HG03457 (cell line): ENCODE measurements around the gene MORN2.
"Not testable (repeated sequence)": the region's sequence is repeated elsewhere in the genome, so short reads cannot be mapped to it uniquely, and the experiment has no call there.

ENCODE experiments used
- ATAC-seq: cut with Tn5 transposase; IDR thresholded peaks from one replicate; pipeline ENCODE4 v1.9.1; 2021; ENCODE audit warnings: moderate number of reproducible peaks; ENCODE audit not compliant: unreplicated experiment

MORN2 gene

GRCh38 chr2:38875576-38876367, at the start of gene MORN2, which contains the start of gene DHX57:
TSS of gene MORN2 (plus strand) at chr2:38875976.
TSS of gene DHX57 (minus strand) at chr2:38875934. CDS start at chr2:38868405, 7,529 bp downstream.
- peak; percentile 100 for ATAC-seq

- not testable (repeated sequence) for ATAC-seq
These were observed 48.1 kb upstream of the MORN2 start for GRCh38 chr2:38827539-38828145.

GRCh38 chr2:38828460-38828859, 47.3 kb upstream of the MORN2 start:
- ATAC-seq, result no peak

GRCh38 chr2:38829971-38830370, 45.8 kb upstream of the MORN2 start:
- no peak for ATAC-seq

GRCh38 chr2:38830526-38831159, 45.1 kb upstream of the MORN2 start:
- no peak for ATAC-seq

- no peak for ATAC-seq
These were observed 40.7 kb upstream of the MORN2 start for GRCh38 chr2:38835015-38835601.

- ATAC-seq, result peak; percentile 92
These were observed 39.8 kb upstream of the MORN2 start for GRCh38 chr2:38835990-38836389.

GRCh38 chr2:38836791-38837190, 39.0 kb upstream of the MORN2 start:
- no peak for ATAC-seq

- peak; percentile 63 for ATAC-seq
These were observed 25.7 kb upstream of the MORN2 start for GRCh38 chr2:38850045-38850444.

GRCh38 chr2:38856165-38856564, 19.6 kb upstream of the MORN2 start:
- no peak for ATAC-seq

GRCh38 chr2:38862476-38862875, 13.3 kb upstream of the MORN2 start:
- no peak for ATAC-seq

- ATAC-seq, result no peak
These were observed 12.6 kb upstream of the MORN2 start for GRCh38 chr2:38863061-38863695.

GRCh38 chr2:38866773-38867443, 8.9 kb upstream of the MORN2 start:
- no peak for ATAC-seq

- no peak for ATAC-seq
These were observed 4.3 kb upstream of the MORN2 start for GRCh38 chr2:38871432-38871831.

- ATAC-seq, result no peak
These were observed 2.0 kb upstream of the MORN2 start for GRCh38 chr2:38873763-38874162.

- no peak for ATAC-seq
These were observed 575 bp upstream of the MORN2 start for GRCh38 chr2:38875227-38875575.

- ATAC-seq, result no peak
These were observed 631 bp downstream of the MORN2 start for GRCh38 chr2:38876407-38876806.

GRCh38 chr2:38886063-38886462, 10.3 kb downstream of the MORN2 start:
- ATAC-seq, result no peak

- no peak for ATAC-seq
These were observed 11.6 kb downstream of the MORN2 start for GRCh38 chr2:38887347-38887746.

GRCh38 chr2:38887902-38888554, 12.3 kb downstream of the MORN2 start:
- ATAC-seq, result no peak
